GM12878 (cell line): ENCODE measurements around the gene GSPT2. TPM values are rescaled to one million over a fixed set of nuclear protein-coding genes. Genes with fewer than 3 reads are reported as not detected.

Source experiments
- ATAC-seq: fragments of 200-7000 bp; cut with Tn5 transposase; 3 replicates; pipeline ENCODE4 v1.9.1; 2020; ENCODE audit warnings: mild to moderate bottlenecking, moderate library complexity
- Bru-seq: library from RNA; stranded (reverse); fragments of 400-500 nt; gene quantifications from one replicate; lab custom pipeline; 2021; lab: Mats Ljungman, UMichigan
- BruChase-seq, 2 experiments: library from RNA; stranded (reverse); fragments of 400-500 nt; gene quantifications; one replicate each; lab custom pipeline; 2021; lab: Mats Ljungman, UMichigan
- BruUV-seq: library from RNA; stranded (reverse); fragments of 400-500 nt; replicated peaks from 2 replicates; lab custom pipeline; 2021; lab: Mats Ljungman, UMichigan
- CTCF ChIA-PET: fragments of 300-600 bp; sonication (Branson Sonifier 250); formaldehyde crosslinking; extraction: SDS; loops from one replicate; lab custom pipeline; 2021; ENCODE audit warnings: inconsistent platforms; lab: Yijun Ruan, JAX
- POLR2A ChIA-PET: fragments of 350-600 bp; formaldehyde crosslinking; extraction: SDS; loops from one replicate; lab custom pipeline; 2021; ENCODE audit warnings: inconsistent platforms; lab: Charles Lee
- RAD21 ChIA-PET: fragments of 300-600 bp; sonication (Branson Sonifier 250); formaldehyde crosslinking; loops from one replicate; lab custom pipeline; 2023; ENCODE audit warnings: antibody characterized with exemption; ENCODE audit not compliant: unreplicated experiment; lab: Charles Lee
- SMC1A ChIA-PET: fragments of 300-600 bp; sonication (Branson Sonifier 250); formaldehyde crosslinking; loops from one replicate; lab custom pipeline; 2023; ENCODE audit not compliant: unreplicated experiment, uncharacterized antibody; lab: Charles Lee
- DNase-seq: peaks from one replicate; pipeline ENCODE4 v3.0.0-alpha.2; 2011; ENCODE audit warnings: low read depth, low spot score
- FAIRE-seq: peaks from 3 replicates; lab custom pipeline; 2011; peaks lifted over from hg19 to GRCh38; lab: Jason Lieb, UNC
- H2AFZ ChIP-seq: 2 replicates; pipeline ENCODE4 v1.6.0; 2011; ENCODE audit warnings: low read depth, low read length, control low read depth; ENCODE audit not compliant: control insufficient read depth
- H3K27ac ChIP-seq: 2 replicates; pipeline ENCODE4 v1.5.1; 2011; ENCODE audit warnings: control low read depth; ENCODE audit not compliant: control insufficient read depth, insufficient read depth
- H3K27me3 ChIP-seq, 2 experiments: replicated peaks in 1 of 2; 2 replicates each; pipeline versions ENCODE4 v1.6.0 to v1.6.1; 2011; ENCODE audit warnings: low read length in 1 of 2; ENCODE audit not compliant: control insufficient read depth in 2 of 2, insufficient read depth in 2 of 2
- H3K36me3 ChIP-seq, 2 experiments: 2 replicates each; pipeline ENCODE4 v1.5.1; 2011; ENCODE audit warnings: low read length in 1 of 2; ENCODE audit not compliant: control insufficient read depth in 2 of 2, insufficient read depth in 2 of 2
- H3K4me1 ChIP-seq: 2 replicates; pipeline ENCODE4 v1.6.1; 2011; ENCODE audit warnings: mild to moderate bottlenecking, low read length, moderate library complexity, mixed read lengths; ENCODE audit not compliant: control insufficient read depth, insufficient read depth
- H3K4me2 ChIP-seq: 2 replicates; pipeline ENCODE4 v1.6.0; 2011; ENCODE audit warnings: control low read depth; ENCODE audit not compliant: control insufficient read depth, insufficient read depth
- H3K4me3 ChIP-seq: fragments of 200-600 bp; sonication (generic); 2 replicates; pipeline ENCODE4 v1.5.1; 2016
- H3K79me2 ChIP-seq: 2 replicates; pipeline ENCODE4 v1.6.0; 2011; ENCODE audit warnings: low read length; ENCODE audit not compliant: control insufficient read depth, insufficient read depth
- H3K9ac ChIP-seq: 2 replicates; pipeline ENCODE4 v1.8.0; 2011; ENCODE audit warnings: low read length, control low read depth, mixed read lengths; ENCODE audit not compliant: control insufficient read depth, insufficient read depth
- H3K9me3 ChIP-seq: replicated peaks from 3 replicates; pipeline ENCODE4 v1.5.1; 2011; ENCODE audit warnings: mild to moderate bottlenecking, low read length; ENCODE audit not compliant: control insufficient read depth, insufficient read depth
- H4K20me1 ChIP-seq: 2 replicates; pipeline ENCODE4 v1.6.0; 2011; ENCODE audit not compliant: control insufficient read depth, insufficient read depth
- CBX3 ChIP-seq: fragments of 200-600 bp; sonication (generic); IDR thresholded peaks from 2 replicates; pipeline ENCODE4 v1.6.1; 2016; ENCODE audit warnings: low read depth, borderline replicate concordance
- EGR1 ChIP-seq, 2 experiments: IDR thresholded peaks; 1 replicate in 1 of 2; 2 replicates in 1 of 2; pipeline ENCODE4 v1.6.1; 2011 to 2012; ENCODE audit warnings: low read depth in 2 of 2, low read length in 2 of 2, borderline replicate concordance in 1 of 2, mild to moderate bottlenecking in 1 of 2, moderate library complexity in 1 of 2
- MEF2B ChIP-seq: fragments of 450-650 bp; IDR thresholded peaks from 2 replicates; pipeline ENCODE4 v1.6.1; 2018; ENCODE audit warnings: mild to moderate bottlenecking, moderate library complexity; ENCODE audit not compliant: partially characterized antibody, poor library complexity, severe bottlenecking
- MYC ChIP-seq: IDR thresholded peaks from 2 replicates; pipeline ENCODE4 v1.6.1; 2011; ENCODE audit warnings: mild to moderate bottlenecking, low read length, moderate library complexity, inconsistent platforms; ENCODE audit not compliant: insufficient read depth, insufficient replicate concordance, insufficient read length, severe bottlenecking
- NR2C2 ChIP-seq: IDR thresholded peaks from 2 replicates; pipeline ENCODE4 v1.6.1; 2011; ENCODE audit warnings: borderline replicate concordance, low read depth; ENCODE audit not compliant: control insufficient read depth, insufficient read length
- NR2F1 ChIP-seq: fragments of 450-650 bp; conservative IDR thresholded peaks from 2 replicates; pipeline ENCODE4 v1.6.1; 2017; ENCODE audit warnings: mild to moderate bottlenecking
- POLR2A ChIP-seq: IDR thresholded peaks from 2 replicates; pipeline ENCODE4 v1.6.1; 2011; ENCODE audit warnings: low read depth, mild to moderate bottlenecking, low read length
- POLR2AphosphoS2 ChIP-seq: IDR thresholded peaks from 2 replicates; pipeline ENCODE4 v1.6.1; 2011; ENCODE audit warnings: low read depth, mild to moderate bottlenecking, low read length, improper control_type of control experiment, moderate library complexity
- RAD21 ChIP-seq: IDR thresholded peaks from 2 replicates; pipeline ENCODE4 v1.6.1; 2011; ENCODE audit warnings: mild to moderate bottlenecking, low read depth, low read length, moderate library complexity; ENCODE audit not compliant: insufficient read depth
- SP1 ChIP-seq: IDR thresholded peaks from one replicate; pipeline ENCODE4 v1.6.1; 2011; ENCODE audit warnings: low read depth, low read length
- TAF1 ChIP-seq: IDR thresholded peaks from 2 replicates; pipeline ENCODE4 v1.6.1; 2011; ENCODE audit warnings: mild to moderate bottlenecking, low read depth, low read length, borderline replicate concordance
- WRNIP1 ChIP-seq: IDR thresholded peaks from 2 replicates; pipeline ENCODE4 v1.6.1; 2011; ENCODE audit warnings: low read depth, low read length, improper control_type of control experiment, borderline replicate concordance
- YY1 ChIP-seq: IDR thresholded peaks from 2 replicates; pipeline ENCODE4 v1.6.1; 2011; ENCODE audit warnings: low read depth, mild to moderate bottlenecking, low read length
- WGBS: methylation state at CpG from one replicate; pipeline ENCODE4 v1.1.6; 2016; ENCODE audit warnings: low lambda C conversion rate; ENCODE audit not compliant: insufficient replicate concordance, insufficient coverage; ENCODE audit errors: missing lambda C conversion rate; 5-methylcytosine and 5-hydroxymethylcytosine counted together
- in situ Hi-C: fragments of 300-500 bp; cut with MboI; formaldehyde crosslinking; loops from 9 replicates; pipeline ENCODE4 v1.14.3; 2018; ENCODE audit warnings: mixed read lengths
- intact Hi-C: fragments of 100-400 bp; cut with micrococcal nuclease; formaldehyde crosslinking; loops from one replicate; pipeline ENCODE4 v1.14.2; 2022; ENCODE audit not compliant: unreplicated experiment
- long read RNA-seq, 2 experiments: library from polyadenylated mRNA; unstranded; transcript quantifications; one replicate each; pipeline ENCODE4 v2.0.0, GENCODE V29; 2019 to 2020
- polyA minus RNA-seq, 3 experiments: library from RNA; depleted of rRNA, polyadenylated mRNA; stranded (reverse); fragments of >200 nt; gene quantifications; 2 replicates each; pipeline ENCODE4 v1.2.3, GENCODE V29; 2011
- polyA plus RNA-seq, 11 experiments: library from polyadenylated mRNA; depleted of rRNA in 4 of 11; unstranded in 6 of 11; stranded (reverse) in 5 of 11; fragments of >200 nt; fragmentation: Nextera tagmentation in 4 of 11; fragmentation: Illumina TruSeq in 1 of 11; extraction: Ambion mirVana in 4 of 11; extraction: Trizol in 1 of 11; gene quantifications; 1 replicate in 1 of 11; 2 replicates in 10 of 11; pipeline versions ENCODE4 v1.2.1 to v1.2.3, GENCODE V29; 2011 to 2016; ENCODE audit warnings: inconsistent platforms in 2 of 11, missing spikeins in 2 of 11, low read depth in 1 of 11
- total RNA-seq, 4 experiments: library from RNA; depleted of rRNA in 3 of 4; stranded (reverse); fragments of >200 nt in 3 of 4; fragmentation: Illumina TruSeq in 1 of 4; extraction: Trizol in 1 of 4; gene quantifications; 2 replicates each; pipeline versions ENCODE4 v1.2.1 to v1.2.3, GENCODE V29; 2013 to 2021
- TF ChIP-seq, protein P1 (sequence below): fragments of 450-650 bp; IDR thresholded peaks from 2 replicates; pipeline ENCODE4 v1.6.1; 2016; ENCODE audit warnings: mild to moderate bottlenecking
- TF ChIP-seq, protein P2 (sequence below): fragments of 450-650 bp; conservative IDR thresholded peaks from 2 replicates; pipeline ENCODE4 v1.6.1; 2017; ENCODE audit warnings: mild to moderate bottlenecking, moderate library complexity

Gene GSPT2
- total RNA-seq (2013; cell fraction: nucleolus; rRNA removed) = 9.7 and 10.4 TPM in 2 replicates
- total RNA-seq (2014; rRNA removed) (5.6 and 6.4 TPM in 2 replicates), total RNA-seq (2014; rRNA removed; fragmentation: Illumina TruSeq; extraction: Trizol) (9.4 and 10.0 TPM in 2 replicates), total RNA-seq (2021) (11.8 and 12.0 TPM in 2 replicates), polyA plus RNA-seq (2011; rRNA removed) (7.0 and 10.6 TPM in 2 replicates), polyA plus RNA-seq (2014; fragmentation: Illumina TruSeq; extraction: Trizol) (10.9 and 12.9 TPM in 2 replicates), polyA plus RNA-seq (2014; fragmentation: Nextera tagmentation; extraction: Ambion mirVana) (1 to 10 TPM; 3.4 to 5.1 TPM), polyA plus RNA-seq (2014; rRNA removed) (8.7 and 9.7 TPM in 2 replicates), polyA plus RNA-seq (2016; fragmentation: Nextera tagmentation; extraction: Ambion mirVana) (10 to 100 TPM; 12.2 to 14.2 TPM), polyA minus RNA-seq (2011; rRNA and poly(A)+ RNA removed) (3.0 and 3.2 TPM in 2 replicates), Bru-seq, nascent RNA (percentile 89 among the genes with signal in this experiment), BruChase-seq, experiment 1, labeled RNA remaining after a 6-hour chase (percentile 65 among the genes with signal in this experiment), BruChase-seq, experiment 2, labeled RNA remaining after a 2-hour chase (percentile 94 among the genes with signal in this experiment)
- 6.3 TPM for polyA plus RNA-seq (2011; ENCODE audit: low read depth)
- 3.3 and 3.6 TPM in 2 replicates for polyA plus RNA-seq (2011; cell fraction: cytosol; rRNA removed)
- 6.6 and 7.4 TPM in 2 replicates for polyA plus RNA-seq (2011; cell fraction: nucleus; rRNA removed)
- 9.1 and 9.5 TPM in 2 replicates for polyA plus RNA-seq (2012)
- 1.7 and 3.3 TPM in 2 replicates for polyA minus RNA-seq (2011; cell fraction: cytosol; rRNA and poly(A)+ RNA removed)
- 4.0 and 4.9 TPM in 2 replicates for polyA minus RNA-seq (2011; cell fraction: nucleus; rRNA and poly(A)+ RNA removed)
- long read RNA-seq, experiment 1, transcript GSPT2-201 (1 exons, 2,802 nt) = major isoform, 17 of 17 reads
- long read RNA-seq, experiment 1, partial matches to known transcripts = 0 of 17 reads
- long read RNA-seq, experiment 1, other reads (novel, unspliced or antisense) = 0 of 17 reads
- long read RNA-seq, experiment 2, transcript GSPT2-201 (1 exons, 2,802 nt) = major isoform, 38 of 40 reads
- long read RNA-seq, experiment 2, partial matches to known transcripts = 0 of 40 reads
- long read RNA-seq, experiment 2, other reads (novel, unspliced or antisense) = 2 of 40 reads

DNA sequence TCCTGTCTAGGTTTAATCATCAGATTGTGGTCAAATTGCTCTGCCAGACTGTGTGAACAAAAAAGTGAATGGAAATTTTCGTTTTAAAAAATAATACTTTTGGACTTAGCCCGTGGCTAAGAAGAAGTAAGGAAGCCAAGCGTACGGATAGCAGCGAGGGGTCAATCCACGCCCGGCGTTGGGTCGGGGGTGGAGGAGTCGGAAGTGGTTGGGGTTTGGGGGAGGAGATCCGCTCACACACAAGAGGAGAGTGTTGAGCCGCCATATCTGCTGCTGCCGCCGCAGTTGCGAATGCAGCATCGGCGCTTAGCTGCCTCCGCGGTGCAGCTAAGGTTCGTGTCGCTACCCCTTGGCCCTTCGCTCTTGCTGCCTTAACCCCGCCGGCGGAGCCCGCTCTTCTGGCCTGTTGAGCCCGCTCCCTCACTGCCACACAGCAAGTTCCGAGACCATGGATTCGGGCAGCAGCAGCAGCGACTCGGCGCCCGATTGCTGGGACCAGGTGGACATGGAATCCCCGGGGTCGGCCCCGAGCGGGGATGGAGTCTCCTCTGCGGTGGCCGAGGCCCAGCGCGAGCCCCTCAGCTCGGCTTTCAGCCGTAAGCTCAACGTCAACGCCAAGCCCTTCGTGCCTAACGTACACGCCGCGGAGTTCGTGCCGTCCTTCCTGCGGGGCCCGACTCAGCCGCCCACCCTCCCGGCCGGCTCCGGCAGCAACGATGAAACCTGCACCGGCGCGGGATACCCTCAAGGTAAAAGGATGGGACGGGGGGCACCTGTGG lies at the start of gene GSPT2:
TSS of gene GSPT2 (plus strand) at position 264 of the 779 bp plus-strand sequence. CDS start at position 449, 185 bp downstream.
- Histone ChIP-seq H3K9me3 (no peaks in the 10 kb centered on the region), H3K27ac (peak within 1 kb of the TSS; percentile 68), H3K79me2 (peaks cover 4% of the 10 kb centered on the region), H3K27me3 (no peaks in the 10 kb centered on the region), H3K4me1 (no peaks in the 10 kb centered on the region), H3K9ac (peak within 1 kb of the TSS; percentile 66; the same call in 1 of the 2 replicates), H3K36me3 (no peaks in the 10 kb centered on the region), H4K20me1 (no peaks in the 10 kb centered on the region), H3K4me2 (peak within 1 kb of the TSS; percentile 3; the same call in 1 of the 2 replicates), H2AFZ (peak within 1 kb of the TSS; percentile 35), H3K4me3 (peak within 1 kb of the TSS; percentile 85)
- ChIA-PET CTCF (no interaction called here), SMC1A (no interaction called here), POLR2A (no interaction called here), RAD21 (no interaction called here)
- DNase-seq = peak; percentile 34
- in situ Hi-C loops = no loop called here
- intact Hi-C loops = loop anchor here (1.0 kb wide), 1 partner anchor 60 kb away; no protein-coding TSS in a partner anchor
- no peak for FAIRE-seq
- WGBS = 25% methylated on average over 63 of the region's 63 CpGs
- peak; percentile 99 for ATAC-seq
- no TSS peak for BruUV-seq
- peak; percentile 95 for TF ChIP-seq POLR2A
- no peak for TF ChIP-seq CBX3
- TF ChIP-seq NR2F1 = 0 out of 2 replicates have a peak, but pooled peaks have one; percentile 24
- peak in 1 of 2 experiments; percentile 41; a peak in 1 of 3 replicates for TF ChIP-seq EGR1 (IDR thresholded peaks at IDR 0.05; ENCODE audit: borderline replicate concordance in 1 of 2, low read depth in 2 of 2, low read length in 2 of 2)
- TF ChIP-seq YY1 = peak; percentile 90
- TF ChIP-seq, protein P1, sequence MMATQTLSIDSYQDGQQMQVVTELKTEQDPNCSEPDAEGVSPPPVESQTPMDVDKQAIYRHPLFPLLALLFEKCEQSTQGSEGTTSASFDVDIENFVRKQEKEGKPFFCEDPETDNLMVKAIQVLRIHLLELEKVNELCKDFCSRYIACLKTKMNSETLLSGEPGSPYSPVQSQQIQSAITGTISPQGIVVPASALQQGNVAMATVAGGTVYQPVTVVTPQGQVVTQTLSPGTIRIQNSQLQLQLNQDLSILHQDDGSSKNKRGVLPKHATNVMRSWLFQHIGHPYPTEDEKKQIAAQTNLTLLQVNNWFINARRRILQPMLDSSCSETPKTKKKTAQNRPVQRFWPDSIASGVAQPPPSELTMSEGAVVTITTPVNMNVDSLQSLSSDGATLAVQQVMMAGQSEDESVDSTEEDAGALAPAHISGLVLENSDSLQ = no peak
- no peak for TF ChIP-seq WRNIP1
- TF ChIP-seq MEF2B = no peak
- no peak for TF ChIP-seq MYC
- TF ChIP-seq POLR2AphosphoS2 = 0 out of 2 replicates have a peak, but pooled peaks have one; percentile 45
- no peak for TF ChIP-seq SP1
- TF ChIP-seq TAF1 = peak; percentile 63; the same call in 1 of the 2 replicates
- TF ChIP-seq, protein P2, sequence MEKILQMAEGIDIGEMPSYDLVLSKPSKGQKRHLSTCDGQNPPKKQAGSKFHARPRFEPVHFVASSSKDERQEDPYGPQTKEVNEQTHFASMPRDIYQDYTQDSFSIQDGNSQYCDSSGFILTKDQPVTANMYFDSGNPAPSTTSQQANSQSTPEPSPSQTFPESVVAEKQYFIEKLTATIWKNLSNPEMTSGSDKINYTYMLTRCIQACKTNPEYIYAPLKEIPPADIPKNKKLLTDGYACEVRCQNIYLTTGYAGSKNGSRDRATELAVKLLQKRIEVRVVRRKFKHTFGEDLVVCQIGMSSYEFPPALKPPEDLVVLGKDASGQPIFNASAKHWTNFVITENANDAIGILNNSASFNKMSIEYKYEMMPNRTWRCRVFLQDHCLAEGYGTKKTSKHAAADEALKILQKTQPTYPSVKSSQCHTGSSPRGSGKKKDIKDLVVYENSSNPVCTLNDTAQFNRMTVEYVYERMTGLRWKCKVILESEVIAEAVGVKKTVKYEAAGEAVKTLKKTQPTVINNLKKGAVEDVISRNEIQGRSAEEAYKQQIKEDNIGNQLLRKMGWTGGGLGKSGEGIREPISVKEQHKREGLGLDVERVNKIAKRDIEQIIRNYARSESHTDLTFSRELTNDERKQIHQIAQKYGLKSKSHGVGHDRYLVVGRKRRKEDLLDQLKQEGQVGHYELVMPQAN = no peak
- no peak for TF ChIP-seq RAD21
- no peak for TF ChIP-seq NR2C2
